ENCODE data around the gene MBOAT1. TPM values are rescaled to one million over a fixed set of nuclear protein-coding genes. Genes with fewer than 3 reads are reported as not detected.

The MBOAT1 gene
- total and polyA plus RNA-seq, 2 of the 13 experiments (the other 11 are each of a cell fraction or from before 2014, with no cell fraction given): not detected

- no peak for TF ChIP-seq DNMT3B (CRISPR knock-in tag; conservative IDR thresholded peaks at IDR 0.05)
- TF ChIP-seq SIN3B (IDR thresholded peaks at IDR 0.05; ENCODE audit: low read length): no peak
- TF ChIP-seq PHF5A (CRISPR knock-in tag; IDR thresholded peaks at IDR 0.05; ENCODE audit: low read depth, unreplicated experiment): no peak
- POLR2A ChIA-PET: no interaction called here
- CTCF ChIA-PET (ENCODE audit: low intra/inter-chr PET ratio, low total read pairs): no interaction called here
Measured at GRCh38 chr6:20118892-20119291, 93.4 kb downstream of the MBOAT1 start.

DNA sequence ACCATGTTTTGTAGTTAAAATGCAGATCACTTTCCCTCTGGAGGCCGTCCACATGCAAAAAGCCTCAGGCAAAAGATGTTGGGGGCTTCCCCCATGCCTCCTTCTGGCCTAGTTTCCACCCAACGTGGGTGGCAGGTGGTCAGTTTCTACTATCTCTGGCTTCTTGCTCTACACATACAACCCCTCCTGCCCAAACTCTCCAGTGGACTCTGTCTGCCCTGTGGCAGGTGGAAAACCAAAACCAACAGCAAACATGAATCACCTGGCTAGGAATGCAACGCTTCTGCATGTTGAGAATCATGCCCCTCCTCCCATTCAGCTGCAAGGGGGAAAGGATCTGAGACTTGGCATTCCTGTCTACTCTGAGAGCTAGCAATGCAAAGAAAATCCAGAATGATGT, 94.8 kb downstream of the MBOAT1 start:
- Histone ChIP-seq H3K9ac (ENCODE audit: insufficient read depth, low read depth, low read length) (no peak overlapping the region), H4K20me1 (ENCODE audit: insufficient read depth, low read length) (no peaks in the 10 kb centered on the region), H3K27me3 (ENCODE audit: control insufficient read depth in 1 of 2, insufficient read depth in 2 of 2, low read length in 2 of 2) (peaks cover 0 to 2% of the 10 kb centered on the region in 2 experiments; a peak in 2 of 5 replicates), H3K4me3 (replicated peaks in 1 of 3; ENCODE audit: insufficient read depth in 1 of 3, low read depth in 2 of 3, low read length in 3 of 3) (no peak overlapping the region), H2AFZ (ENCODE audit: low read length) (no peak overlapping the region), H3K9me3 (ENCODE audit: low read length) (no peaks in the 10 kb centered on the region), H3K4me1 (ENCODE audit: insufficient read depth, low read length) (no peaks in the 10 kb centered on the region), H3K27ac (ENCODE audit: extremely low read length, insufficient read depth, low read length) (no peak overlapping the region), H3K79me2 (ENCODE audit: insufficient read depth, low read length) (no peaks in the 10 kb centered on the region), H3K36me3 (replicated peaks in 1 of 2; ENCODE audit: control insufficient read depth in 1 of 2, insufficient read depth in 2 of 2, low read length in 2 of 2) (no peaks in the 10 kb centered on the region), H3K4me2 (ENCODE audit: low read depth, low read length) (no peak overlapping the region)
- DNase-seq (ENCODE audit: low spot score): no peak
- ATAC-seq: no peak
- intact Hi-C loops (cut with micrococcal nuclease; ENCODE audit: unreplicated experiment) (no loop called here), in situ Hi-C loops (cut with HindIII; ENCODE audit: extremely low pct_ligation_motif_present, low pct_unique_long_range_greater_than_20kb) (no loop called here)
- ChIA-PET CTCF (ENCODE audit: low intra/inter-chr PET ratio, low total read pairs) (no interaction called here), POLR2A (no interaction called here)
- FAIRE-seq: no peak
- WGBS (ENCODE audit: low lambda C conversion rate): 9% methylated on average over 3 of the region's 3 CpGs
- BruUV-seq (replicated peaks): no TSS peak
- no peak for TF ChIP-seq ZNF407 (CRISPR knock-in tag; IDR thresholded peaks at IDR 0.05; ENCODE audit: not compliant biosample characterization)
- TF ChIP-seq ZNF75D (CRISPR knock-in tag; IDR thresholded peaks at IDR 0.05; ENCODE audit: borderline replicate concordance): no peak
- TF ChIP-seq, protein P1, sequence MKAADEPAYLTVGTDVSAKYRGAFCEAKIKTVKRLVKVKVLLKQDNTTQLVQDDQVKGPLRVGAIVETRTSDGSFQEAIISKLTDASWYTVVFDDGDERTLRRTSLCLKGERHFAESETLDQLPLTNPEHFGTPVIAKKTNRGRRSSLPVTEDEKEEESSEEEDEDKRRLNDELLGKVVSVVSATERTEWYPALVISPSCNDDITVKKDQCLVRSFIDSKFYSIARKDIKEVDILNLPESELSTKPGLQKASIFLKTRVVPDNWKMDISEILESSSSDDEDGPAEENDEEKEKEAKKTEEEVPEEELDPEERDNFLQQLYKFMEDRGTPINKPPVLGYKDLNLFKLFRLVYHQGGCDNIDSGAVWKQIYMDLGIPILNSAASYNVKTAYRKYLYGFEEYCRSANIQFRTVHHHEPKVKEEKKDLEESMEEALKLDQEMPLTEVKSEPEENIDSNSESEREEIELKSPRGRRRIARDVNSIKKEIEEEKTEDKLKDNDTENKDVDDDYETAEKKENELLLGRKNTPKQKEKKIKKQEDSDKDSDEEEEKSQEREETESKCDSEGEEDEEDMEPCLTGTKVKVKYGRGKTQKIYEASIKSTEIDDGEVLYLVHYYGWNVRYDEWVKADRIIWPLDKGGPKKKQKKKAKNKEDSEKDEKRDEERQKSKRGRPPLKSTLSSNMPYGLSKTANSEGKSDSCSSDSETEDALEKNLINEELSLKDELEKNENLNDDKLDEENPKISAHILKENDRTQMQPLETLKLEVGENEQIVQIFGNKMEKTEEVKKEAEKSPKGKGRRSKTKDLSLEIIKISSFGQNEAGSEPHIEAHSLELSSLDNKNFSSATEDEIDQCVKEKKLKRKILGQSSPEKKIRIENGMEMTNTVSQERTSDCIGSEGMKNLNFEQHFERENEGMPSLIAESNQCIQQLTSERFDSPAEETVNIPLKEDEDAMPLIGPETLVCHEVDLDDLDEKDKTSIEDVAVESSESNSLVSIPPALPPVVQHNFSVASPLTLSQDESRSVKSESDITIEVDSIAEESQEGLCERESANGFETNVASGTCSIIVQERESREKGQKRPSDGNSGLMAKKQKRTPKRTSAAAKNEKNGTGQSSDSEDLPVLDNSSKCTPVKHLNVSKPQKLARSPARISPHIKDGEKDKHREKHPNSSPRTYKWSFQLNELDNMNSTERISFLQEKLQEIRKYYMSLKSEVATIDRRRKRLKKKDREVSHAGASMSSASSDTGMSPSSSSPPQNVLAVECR (CRISPR knock-in tag; IDR thresholded peaks at IDR 0.05; ENCODE audit: borderline replicate concordance): no peak

More at GRCh38 chr6:20118892-20119291, 93.4 kb downstream of the MBOAT1 start:
- DNase-seq (ENCODE audit: low spot score) (no peak), ATAC-seq (no peak), FAIRE-seq (no peak)
- Histone ChIP-seq H2AFZ (ENCODE audit: low read length) (no peak overlapping the region), H3K4me1 (ENCODE audit: insufficient read depth, low read length) (no peaks in the 10 kb centered on the region), H4K20me1 (ENCODE audit: insufficient read depth, low read length) (no peaks in the 10 kb centered on the region), H3K4me2 (ENCODE audit: low read depth, low read length) (no peak overlapping the region), H3K9me3 (ENCODE audit: low read length) (no peaks in the 10 kb centered on the region), H3K4me3 (replicated peaks in 1 of 3; ENCODE audit: insufficient read depth in 1 of 3, low read depth in 2 of 3, low read length in 3 of 3) (no peak overlapping the region), H3K9ac (ENCODE audit: insufficient read depth, low read depth, low read length) (no peak overlapping the region), H3K36me3 (replicated peaks in 1 of 2; ENCODE audit: control insufficient read depth in 1 of 2, insufficient read depth in 2 of 2, low read length in 2 of 2) (no peaks in the 10 kb centered on the region), H3K27me3 (ENCODE audit: control insufficient read depth in 1 of 2, insufficient read depth in 2 of 2, low read length in 2 of 2) (peaks cover 0 to 2% of the 10 kb centered on the region in 2 experiments; a peak in 2 of 5 replicates), H3K27ac (ENCODE audit: extremely low read length, insufficient read depth, low read length) (no peak overlapping the region), H3K79me2 (ENCODE audit: insufficient read depth, low read length) (no peaks in the 10 kb centered on the region)
- intact Hi-C loops (cut with micrococcal nuclease; ENCODE audit: unreplicated experiment) (no loop called here), in situ Hi-C loops (cut with HindIII; ENCODE audit: extremely low pct_ligation_motif_present, low pct_unique_long_range_greater_than_20kb) (no loop called here)
- 41% methylated on average over 4 of the region's 4 CpGs for WGBS (ENCODE audit: low lambda C conversion rate)
- no TSS peak for BruUV-seq (replicated peaks)

Measured in HepG2 (cell line).